HepG2 (cell line): ENCODE data around the gene SPATA21.

Experiments used
- CEBPB ChIP-seq: IDR thresholded peaks from 2 replicates; pipeline ENCODE4 v1.6.1; 2011; ENCODE audit warnings: low read depth, low read length, improper control_type of control experiment, borderline replicate concordance
- EP300 ChIP-seq, 3 experiments: sonication (generic) in 1 of 3; formaldehyde crosslinking in 1 of 3; IDR thresholded peaks; 2 replicates each; pipeline versions ENCODE4 v1.5.1 to v1.6.1; 2011 to 2020; ENCODE audit warnings: low read depth in 2 of 3, low read length in 2 of 3, borderline replicate concordance in 1 of 3, improper control_type of control experiment in 1 of 3, mild to moderate bottlenecking in 1 of 3, missing genetic modification reagents in 1 of 3, moderate library complexity in 1 of 3
- FOSL2 ChIP-seq: sonication (generic); formaldehyde crosslinking; IDR thresholded peaks from 2 replicates; pipeline ENCODE4 v1.4.0; 2020; ENCODE audit warnings: missing genetic modification reagents
- ZNF263 ChIP-seq: sonication (generic); formaldehyde crosslinking; IDR thresholded peaks from 2 replicates; pipeline ENCODE4 v1.4.0; 2020; ENCODE audit warnings: missing genetic modification reagents
- ZNF432 ChIP-seq: sonication (generic); formaldehyde crosslinking; IDR thresholded peaks from 2 replicates; pipeline ENCODE4 v1.5.0; 2020; ENCODE audit warnings: missing genetic modification reagents, mild to moderate bottlenecking, borderline replicate concordance
- ZNF709 ChIP-seq: sonication (generic); formaldehyde crosslinking; IDR thresholded peaks from 2 replicates; pipeline ENCODE4 v1.5.0; 2020; ENCODE audit warnings: mild to moderate bottlenecking, missing genetic modification reagents

- TF ChIP-seq FOSL2 (CRISPR knock-in tag) (no peak), CEBPB (no peak), ZNF709 (CRISPR knock-in tag) (no peak), ZNF432 (CRISPR knock-in tag) (no peak), EP300 (IDR thresholded peaks at IDR 0.05; ENCODE audit: low read depth in 2 of 2, low read length in 2 of 2) (no peak), EP300 (CRISPR knock-in tag; IDR thresholded peaks at IDR 0.05; ENCODE audit: borderline replicate concordance) (no peak), ZNF263 (no peak)
These were observed 56.4 kb downstream of the SPATA21 start for GRCh38 chr1:16380868-16381267.
